ENCODE results near the gene AHCYL1. TPM values are rescaled to one million over a fixed set of nuclear protein-coding genes. Genes with fewer than 3 reads are reported as not detected.

Gene AHCYL1
- total and polyA plus RNA-seq, 12 donors: 21.9 to 58.9 (median 47.4) TPM

DNA sequence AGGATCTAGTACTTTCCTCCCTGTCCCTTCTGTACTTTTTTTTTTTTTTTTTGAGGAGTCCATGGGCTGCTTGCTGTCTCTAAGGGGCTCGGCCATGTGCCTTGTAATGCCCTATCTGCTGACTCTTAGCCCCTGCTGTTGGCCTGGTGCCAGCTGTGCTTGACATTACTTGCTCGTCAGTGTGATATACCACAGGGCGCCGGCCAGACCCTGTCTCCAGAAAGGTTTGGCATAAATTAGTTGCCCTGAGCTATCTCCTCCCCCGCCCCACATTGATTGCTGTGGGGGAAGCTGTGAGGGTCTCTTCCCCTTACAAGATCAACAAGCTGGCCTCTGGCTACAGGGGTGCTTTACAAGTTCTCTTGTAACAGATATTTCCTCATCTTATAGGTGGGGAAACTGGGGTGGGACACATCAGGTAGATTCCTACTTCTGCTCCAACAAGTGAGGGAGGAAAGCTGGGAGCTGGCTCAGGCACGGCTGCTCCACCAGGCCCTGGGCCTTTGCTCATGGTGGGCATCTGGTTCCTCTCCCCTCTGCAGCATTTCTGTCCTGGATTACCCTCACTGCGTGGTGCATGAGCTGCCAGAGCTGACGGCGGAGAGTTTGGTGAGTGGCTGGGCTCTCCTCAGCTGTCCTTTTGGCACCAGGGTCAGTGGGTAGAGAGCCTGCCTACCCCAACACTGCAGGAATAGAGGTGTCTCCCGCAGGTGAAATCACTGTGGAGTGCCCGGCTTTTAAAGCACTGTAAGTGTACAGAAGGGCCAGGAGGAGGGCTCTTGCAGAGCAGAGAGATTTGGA, 65.4 kb downstream of the AHCYL1 start:
- no peaks in the 10 kb centered on the region for H3K9me3 ChIP-seq
- TF ChIP-seq, protein P1, sequence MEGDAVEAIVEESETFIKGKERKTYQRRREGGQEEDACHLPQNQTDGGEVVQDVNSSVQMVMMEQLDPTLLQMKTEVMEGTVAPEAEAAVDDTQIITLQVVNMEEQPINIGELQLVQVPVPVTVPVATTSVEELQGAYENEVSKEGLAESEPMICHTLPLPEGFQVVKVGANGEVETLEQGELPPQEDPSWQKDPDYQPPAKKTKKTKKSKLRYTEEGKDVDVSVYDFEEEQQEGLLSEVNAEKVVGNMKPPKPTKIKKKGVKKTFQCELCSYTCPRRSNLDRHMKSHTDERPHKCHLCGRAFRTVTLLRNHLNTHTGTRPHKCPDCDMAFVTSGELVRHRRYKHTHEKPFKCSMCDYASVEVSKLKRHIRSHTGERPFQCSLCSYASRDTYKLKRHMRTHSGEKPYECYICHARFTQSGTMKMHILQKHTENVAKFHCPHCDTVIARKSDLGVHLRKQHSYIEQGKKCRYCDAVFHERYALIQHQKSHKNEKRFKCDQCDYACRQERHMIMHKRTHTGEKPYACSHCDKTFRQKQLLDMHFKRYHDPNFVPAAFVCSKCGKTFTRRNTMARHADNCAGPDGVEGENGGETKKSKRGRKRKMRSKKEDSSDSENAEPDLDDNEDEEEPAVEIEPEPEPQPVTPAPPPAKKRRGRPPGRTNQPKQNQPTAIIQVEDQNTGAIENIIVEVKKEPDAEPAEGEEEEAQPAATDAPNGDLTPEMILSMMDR (IDR thresholded peaks at IDR 0.05): no peak
- DNase-seq (no peak), ATAC-seq (peak in 1 of 8 donors; percentile 5)
- H3K36me3 ChIP-seq: peaks cover 0 to 100% (median 82%) of the 10 kb centered on the region in 9 donors
- H3K27ac ChIP-seq: peak overlapping the region in 6 of 10 donors; percentile 43 to 75 (median 48)
- WGBS, 2 donors: 69 to 78% methylated on average over 11 of the region's 11 CpGs
- no peak overlapping the region for H3K4me3 ChIP-seq
- no peaks in the 10 kb centered on the region for H3K27me3 ChIP-seq
- H3K4me1 ChIP-seq: peaks cover 0 to 50% (median 19%) of the 10 kb centered on the region in 9 donors
- intact Hi-C loops (cut with DNase I): loop anchor here in 6 of 10 donors (5.0 to 10.0 kb wide), 4 partner anchors 52 to 135 kb away; partner anchors contain the start of gene UBL4B (in 1 of the 6)

DNA sequence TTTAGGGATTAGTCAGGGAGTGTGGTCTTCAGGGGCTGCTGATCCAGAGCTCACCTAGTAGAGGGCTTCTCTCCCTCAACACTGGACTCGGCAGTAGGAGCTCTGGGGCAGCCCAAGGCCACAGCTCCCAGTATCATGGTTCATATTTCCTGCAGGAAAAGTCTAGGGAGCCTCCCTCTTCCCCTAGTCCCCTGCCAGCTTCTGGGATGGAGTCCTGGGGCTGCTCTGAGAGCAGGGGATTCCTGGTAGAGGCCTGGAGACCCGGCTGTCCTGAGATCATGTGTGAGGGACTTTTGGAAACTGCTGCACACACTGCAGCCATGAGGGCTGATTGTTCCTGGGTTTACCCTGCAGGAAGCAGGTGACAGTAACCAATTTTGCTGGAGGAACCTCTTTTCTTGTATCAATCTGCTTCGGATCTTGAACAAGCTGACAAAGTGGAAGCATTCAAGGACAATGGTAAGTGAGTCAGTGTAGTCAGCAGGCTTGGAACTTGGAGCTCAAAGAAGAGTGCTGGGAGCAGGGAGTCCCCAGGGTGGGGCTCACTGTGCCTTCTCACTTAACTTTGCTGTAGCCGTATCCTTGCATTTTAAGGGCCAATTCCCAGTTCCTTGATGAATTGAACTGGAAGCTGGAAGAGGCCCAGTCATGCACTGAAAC, 66.2 kb downstream of the AHCYL1 start:
- intact Hi-C loops (cut with DNase I): loop anchor here in 6 of 10 donors (5.0 to 10.0 kb wide), 4 partner anchors 52 to 134 kb away; partner anchors contain the start of gene UBL4B (in 1 of the 6)
- Histone ChIP-seq H3K36me3 (peaks cover 0 to 100% (median 82%) of the 10 kb centered on the region in 9 donors), H3K9me3 (no peaks in the 10 kb centered on the region), H3K27ac (peak overlapping the region in 8 of 10 donors; percentile 22 to 75 (median 46)), H3K4me3 (no peak overlapping the region), H3K4me1 (peaks cover 0 to 50% (median 19%) of the 10 kb centered on the region in 9 donors), H3K27me3 (no peaks in the 10 kb centered on the region)
- 47 to 71% methylated on average over 4 of the region's 4 CpGs for WGBS, 2 donors
- peak in 7 of 8 donors; percentile 28 to 61 (median 46) for ATAC-seq
- no peak for DNase-seq
- TF ChIP-seq, protein P1 (IDR thresholded peaks at IDR 0.05): no peak

- no peak for DNase-seq
- TF ChIP-seq, protein P1 (IDR thresholded peaks at IDR 0.05): no peak
- peaks cover 0 to 50% (median 19%) of the 10 kb centered on the region in 9 donors for H3K4me1 ChIP-seq
- ATAC-seq: no peak
- WGBS, 2 donors: 47 to 51% methylated on average over 2 of the region's 2 CpGs
- no peaks in the 10 kb centered on the region for H3K9me3 ChIP-seq
- H3K27me3 ChIP-seq: no peaks in the 10 kb centered on the region
- peak overlapping the region in 8 of 10 donors; percentile 22 to 75 (median 46) for H3K27ac ChIP-seq
- H3K4me3 ChIP-seq: no peak overlapping the region
- peaks cover 0 to 100% (median 78%) of the 10 kb centered on the region in 9 donors for H3K36me3 ChIP-seq
- intact Hi-C loops (cut with DNase I): loop anchor here in 6 of 10 donors (5.0 to 10.0 kb wide), 4 partner anchors 51 to 134 kb away; partner anchors contain the start of gene UBL4B (in 1 of the 6)
Observed at GRCh38 chr1:110051262-110051648, 66.7 kb downstream of the AHCYL1 start.

Measured in heart right ventricle (tissue), 16 donors.